AG04450 (cell line): ENCODE data around the gene NFIA. TPM values are rescaled to one million over a fixed set of nuclear protein-coding genes. Genes with fewer than 3 reads are reported as not detected.

Source experiments
- CTCF ChIA-PET: fragments of 300-600, 350-600 bp; formaldehyde crosslinking; extraction: SDS; loops from one replicate; lab custom pipeline; 2022; ENCODE audit warnings: antibody characterized with exemption, inconsistent platforms; lab: Charles Lee
- POLR2A ChIA-PET: fragments of 350-600 bp; formaldehyde crosslinking; extraction: SDS; loops from one replicate; lab custom pipeline; 2021; ENCODE audit warnings: antibody characterized with exemption, inconsistent platforms; lab: Yijun Ruan, JAX
- DNase-seq: peaks from one replicate; pipeline ENCODE4 v3.0.0-alpha.2; 2011; ENCODE audit warnings: low read depth, low spot score
- H3K27ac ChIP-seq: one replicate; pipeline ENCODE4 v1.5.1; 2012; ENCODE audit warnings: low read depth, low read length, control low read depth
- H3K27me3 ChIP-seq: one replicate; pipeline ENCODE4 v1.6.0; 2012; ENCODE audit warnings: low read length; ENCODE audit not compliant: control insufficient read depth, insufficient read depth
- H3K4me3 ChIP-seq: 2 replicates; pipeline ENCODE4 v1.5.1; 2011; ENCODE audit warnings: mild to moderate bottlenecking, low read depth, low read length, control low read depth
- H3K9me3 ChIP-seq: 2 replicates; pipeline ENCODE4 v1.5.1; 2012; ENCODE audit warnings: low read length; ENCODE audit not compliant: control insufficient read depth, insufficient read depth
- CTCF ChIP-seq: IDR thresholded peaks from 2 replicates; pipeline ENCODE4 v1.5.1; 2011; ENCODE audit warnings: low read depth, low read length, control low read depth, inconsistent platforms
- polyA plus RNA-seq: library from polyadenylated mRNA; depleted of rRNA; stranded (reverse); fragments of >200 nt; gene quantifications from 2 replicates; pipeline ENCODE4 v1.2.3, GENCODE V29; 2011

NFIA gene
- polyA plus RNA-seq, 1 experiment: 3.9 TPM

- no peak overlapping the region for H3K27ac ChIP-seq
- DNase-seq: no peak
- ChIA-PET POLR2A (no interaction called here), CTCF (no interaction called here)
- H3K27me3 ChIP-seq: no peaks in the 10 kb centered on the region
- no peak for TF ChIP-seq CTCF
- no peak overlapping the region for H3K4me3 ChIP-seq
- H3K9me3 ChIP-seq: no peaks in the 10 kb centered on the region
These were observed 409.1 kb downstream of the NFIA start for GRCh38 chr1:61491497-61491896.

- no peaks in the 10 kb centered on the region for H3K9me3 ChIP-seq
- H3K27ac ChIP-seq: no peak overlapping the region
- no peak for DNase-seq
- no peak overlapping the region for H3K4me3 ChIP-seq
- POLR2A ChIA-PET: no interaction called here
- CTCF ChIA-PET: no interaction called here
- no peak for TF ChIP-seq CTCF
- no peaks in the 10 kb centered on the region for H3K27me3 ChIP-seq
These were observed 411.6 kb downstream of the NFIA start for GRCh38 chr1:61494000-61494399.

GRCh38 chr1:61496501-61496900 is 414.1 kb downstream of the NFIA start:
- no peak overlapping the region for H3K4me3 ChIP-seq
- DNase-seq: no peak
- ChIA-PET CTCF (no interaction called here), POLR2A (no interaction called here)
- H3K27me3 ChIP-seq: no peaks in the 10 kb centered on the region
- H3K9me3 ChIP-seq: no peaks in the 10 kb centered on the region
- no peak overlapping the region for H3K27ac ChIP-seq
- TF ChIP-seq CTCF: no peak

GRCh38 chr1:61497013-61497412 is 414.7 kb downstream of the NFIA start:
- POLR2A ChIA-PET: no interaction called here
- H3K9me3 ChIP-seq: no peaks in the 10 kb centered on the region
- H3K27me3 ChIP-seq: no peaks in the 10 kb centered on the region
- CTCF ChIA-PET: no interaction called here
- TF ChIP-seq CTCF: no peak
- no peak for DNase-seq
- no peak overlapping the region for H3K27ac ChIP-seq
- no peak overlapping the region for H3K4me3 ChIP-seq

GRCh38 chr1:61498342-61498741 is 416.0 kb downstream of the NFIA start:
- TF ChIP-seq CTCF: no peak
- H3K9me3 ChIP-seq: no peaks in the 10 kb centered on the region
- H3K27me3 ChIP-seq: no peaks in the 10 kb centered on the region
- no peak for DNase-seq
- H3K4me3 ChIP-seq: no peak overlapping the region
- ChIA-PET POLR2A (no interaction called here), CTCF (no interaction called here)
- H3K27ac ChIP-seq: no peak overlapping the region
